Neural progenitor cell (in vitro differentiated cells): ENCODE results near the gene NEB.

ENCODE experiments used
- EZH2 ChIP-seq: fragments of 200-600 bp; sonication (generic); IDR thresholded peaks from 2 replicates; pipeline ENCODE4 v1.6.1; 2017; ENCODE audit warnings: antibody characterized with exemption, mild to moderate bottlenecking, moderate library complexity
- EZH2phosphoT487 ChIP-seq: fragments of 200-600 bp; sonication (generic); IDR thresholded peaks from 2 replicates; pipeline ENCODE4 v1.6.1; 2017; ENCODE audit warnings: antibody characterized with exemption
- TF ChIP-seq, protein P1 (sequence below): fragments of 200-600 bp; sonication (generic); IDR thresholded peaks from 2 replicates; pipeline ENCODE4 v1.5.1; 2017; ENCODE audit warnings: antibody characterized with exemption, mild to moderate bottlenecking

DNA sequence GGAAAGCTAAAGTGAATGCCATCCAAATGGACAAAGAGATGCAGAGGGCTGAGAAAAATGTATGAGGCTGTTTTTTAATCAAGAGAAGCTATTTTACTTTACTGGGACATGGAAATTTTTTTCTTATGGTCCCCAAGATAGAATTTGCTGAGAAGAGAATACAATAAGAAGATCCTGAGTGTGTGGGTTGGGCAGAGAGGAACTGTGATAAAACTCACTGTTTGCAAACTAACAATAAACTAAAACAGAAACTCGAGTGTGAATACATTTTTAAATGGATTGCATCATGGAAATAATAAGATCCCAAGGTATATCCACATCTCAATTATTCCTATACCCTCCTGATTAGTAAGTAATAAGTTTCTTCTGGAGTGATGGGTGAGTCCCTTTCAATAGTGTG, 4.4 kb downstream of the NEB start:
- TF ChIP-seq, protein P1, sequence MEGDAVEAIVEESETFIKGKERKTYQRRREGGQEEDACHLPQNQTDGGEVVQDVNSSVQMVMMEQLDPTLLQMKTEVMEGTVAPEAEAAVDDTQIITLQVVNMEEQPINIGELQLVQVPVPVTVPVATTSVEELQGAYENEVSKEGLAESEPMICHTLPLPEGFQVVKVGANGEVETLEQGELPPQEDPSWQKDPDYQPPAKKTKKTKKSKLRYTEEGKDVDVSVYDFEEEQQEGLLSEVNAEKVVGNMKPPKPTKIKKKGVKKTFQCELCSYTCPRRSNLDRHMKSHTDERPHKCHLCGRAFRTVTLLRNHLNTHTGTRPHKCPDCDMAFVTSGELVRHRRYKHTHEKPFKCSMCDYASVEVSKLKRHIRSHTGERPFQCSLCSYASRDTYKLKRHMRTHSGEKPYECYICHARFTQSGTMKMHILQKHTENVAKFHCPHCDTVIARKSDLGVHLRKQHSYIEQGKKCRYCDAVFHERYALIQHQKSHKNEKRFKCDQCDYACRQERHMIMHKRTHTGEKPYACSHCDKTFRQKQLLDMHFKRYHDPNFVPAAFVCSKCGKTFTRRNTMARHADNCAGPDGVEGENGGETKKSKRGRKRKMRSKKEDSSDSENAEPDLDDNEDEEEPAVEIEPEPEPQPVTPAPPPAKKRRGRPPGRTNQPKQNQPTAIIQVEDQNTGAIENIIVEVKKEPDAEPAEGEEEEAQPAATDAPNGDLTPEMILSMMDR: no peak
- TF ChIP-seq EZH2 (no peak), EZH2phosphoT487 (no peak)
